Measurements from ENCODE around the gene NAT16. TPM values are rescaled to one million over a fixed set of nuclear protein-coding genes. Genes with fewer than 3 reads are reported as not detected.

NAT16 gene
- total and polyA plus RNA-seq, 9 of the 15 experiments (the other 6 are each of a cell fraction or from before 2014, with no cell fraction given): 0.04 TPM; not detected in 8

DNA sequence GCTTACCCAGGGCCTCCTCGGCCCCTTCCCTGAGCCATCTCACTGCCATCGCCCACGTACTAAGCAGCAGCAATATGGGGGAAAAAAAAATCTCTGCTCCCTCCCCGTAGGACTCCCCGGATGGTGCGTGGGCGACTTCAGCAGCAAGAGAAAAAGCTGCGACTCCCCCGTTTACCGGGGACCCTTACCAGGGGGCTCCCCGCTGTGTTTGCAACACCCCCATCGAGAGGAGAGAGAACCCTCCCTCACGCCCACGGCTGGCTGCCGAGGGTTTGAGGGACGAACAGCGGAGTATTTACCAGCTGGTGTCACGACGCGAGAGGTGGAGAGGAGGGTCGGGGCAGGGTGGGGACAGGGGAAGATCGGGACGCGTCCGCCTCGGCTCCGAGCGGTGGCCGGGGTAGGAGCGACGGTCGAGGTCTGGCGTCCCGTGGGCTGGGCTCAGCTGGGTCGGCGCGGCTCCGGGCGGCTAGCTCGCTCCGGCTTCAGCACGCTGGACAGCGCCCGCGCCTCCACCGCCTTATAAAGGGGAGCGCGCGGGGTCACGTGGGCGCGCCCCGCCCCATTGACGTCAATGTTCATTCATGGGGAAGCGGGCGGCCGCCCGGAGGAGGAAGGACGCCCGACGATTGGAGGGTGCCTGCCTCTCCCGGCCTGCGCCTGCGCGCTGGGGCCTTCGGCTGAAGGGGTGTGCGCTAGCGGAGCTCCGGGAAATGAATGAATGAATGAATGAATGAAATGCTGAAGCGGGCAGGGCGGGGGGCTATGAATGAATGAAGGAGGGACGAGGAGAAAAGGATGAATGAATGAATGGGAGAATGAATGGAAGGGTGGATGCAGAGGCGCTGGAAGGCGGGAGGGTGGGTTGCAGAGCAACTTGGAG lies 14.8 kb downstream of the NAT16 start, which contains the start of gene VGF (continued):
- TF ChIP-seq CC2D1A (IDR thresholded peaks at IDR 0.05) (no peak), SIX5 (IDR thresholded peaks at IDR 0.05; ENCODE audit: borderline replicate concordance in 1 of 2, insufficient read depth in 1 of 2, low read depth in 1 of 2, low read length in 2 of 2) (no peak), HSF4 (CRISPR knock-in tag; IDR thresholded peaks at IDR 0.05; ENCODE audit: borderline replicate concordance) (no peak), POLR3G (IDR thresholded peaks at IDR 0.05; ENCODE audit: extremely low read depth, insufficient read length, insufficient replicate concordance) (no peak), TCF7 (IDR thresholded peaks at IDR 0.05; ENCODE audit: borderline replicate concordance) (peak; percentile 22; the same call in 1 of the 2 replicates), CREBBP (IDR thresholded peaks at IDR 0.05; ENCODE audit: low read depth, low read length) (no peak), ZNF347 (CRISPR knock-in tag; IDR thresholded peaks at IDR 0.05; ENCODE audit: low read depth) (no peak), TCF3 (CRISPR knock-in tag; IDR thresholded peaks at IDR 0.05) (peak; percentile 49), NCOA2 (IDR thresholded peaks at IDR 0.05; ENCODE audit: partially characterized antibody in 2 of 2) (no peak), SRSF9 (IDR thresholded peaks at IDR 0.05; ENCODE audit: borderline replicate concordance, low read depth, low read length) (no peak)
- TF ChIP-seq, protein P1, sequence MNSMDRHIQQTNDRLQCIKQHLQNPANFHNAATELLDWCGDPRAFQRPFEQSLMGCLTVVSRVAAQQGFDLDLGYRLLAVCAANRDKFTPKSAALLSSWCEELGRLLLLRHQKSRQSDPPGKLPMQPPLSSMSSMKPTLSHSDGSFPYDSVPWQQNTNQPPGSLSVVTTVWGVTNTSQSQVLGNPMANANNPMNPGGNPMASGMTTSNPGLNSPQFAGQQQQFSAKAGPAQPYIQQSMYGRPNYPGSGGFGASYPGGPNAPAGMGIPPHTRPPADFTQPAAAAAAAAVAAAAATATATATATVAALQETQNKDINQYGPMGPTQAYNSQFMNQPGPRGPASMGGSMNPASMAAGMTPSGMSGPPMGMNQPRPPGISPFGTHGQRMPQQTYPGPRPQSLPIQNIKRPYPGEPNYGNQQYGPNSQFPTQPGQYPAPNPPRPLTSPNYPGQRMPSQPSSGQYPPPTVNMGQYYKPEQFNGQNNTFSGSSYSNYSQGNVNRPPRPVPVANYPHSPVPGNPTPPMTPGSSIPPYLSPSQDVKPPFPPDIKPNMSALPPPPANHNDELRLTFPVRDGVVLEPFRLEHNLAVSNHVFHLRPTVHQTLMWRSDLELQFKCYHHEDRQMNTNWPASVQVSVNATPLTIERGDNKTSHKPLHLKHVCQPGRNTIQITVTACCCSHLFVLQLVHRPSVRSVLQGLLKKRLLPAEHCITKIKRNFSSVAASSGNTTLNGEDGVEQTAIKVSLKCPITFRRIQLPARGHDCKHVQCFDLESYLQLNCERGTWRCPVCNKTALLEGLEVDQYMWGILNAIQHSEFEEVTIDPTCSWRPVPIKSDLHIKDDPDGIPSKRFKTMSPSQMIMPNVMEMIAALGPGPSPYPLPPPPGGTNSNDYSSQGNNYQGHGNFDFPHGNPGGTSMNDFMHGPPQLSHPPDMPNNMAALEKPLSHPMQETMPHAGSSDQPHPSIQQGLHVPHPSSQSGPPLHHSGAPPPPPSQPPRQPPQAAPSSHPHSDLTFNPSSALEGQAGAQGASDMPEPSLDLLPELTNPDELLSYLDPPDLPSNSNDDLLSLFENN (IDR thresholded peaks at IDR 0.05; ENCODE audit: low read depth in 2 of 2, low read length in 2 of 2): no peak
- TF ChIP-seq, protein P2, sequence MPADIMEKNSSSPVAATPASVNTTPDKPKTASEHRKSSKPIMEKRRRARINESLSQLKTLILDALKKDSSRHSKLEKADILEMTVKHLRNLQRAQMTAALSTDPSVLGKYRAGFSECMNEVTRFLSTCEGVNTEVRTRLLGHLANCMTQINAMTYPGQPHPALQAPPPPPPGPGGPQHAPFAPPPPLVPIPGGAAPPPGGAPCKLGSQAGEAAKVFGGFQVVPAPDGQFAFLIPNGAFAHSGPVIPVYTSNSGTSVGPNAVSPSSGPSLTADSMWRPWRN (IDR thresholded peaks at IDR 0.05; ENCODE audit: low read depth): no peak
- TF ChIP-seq, protein P3, sequence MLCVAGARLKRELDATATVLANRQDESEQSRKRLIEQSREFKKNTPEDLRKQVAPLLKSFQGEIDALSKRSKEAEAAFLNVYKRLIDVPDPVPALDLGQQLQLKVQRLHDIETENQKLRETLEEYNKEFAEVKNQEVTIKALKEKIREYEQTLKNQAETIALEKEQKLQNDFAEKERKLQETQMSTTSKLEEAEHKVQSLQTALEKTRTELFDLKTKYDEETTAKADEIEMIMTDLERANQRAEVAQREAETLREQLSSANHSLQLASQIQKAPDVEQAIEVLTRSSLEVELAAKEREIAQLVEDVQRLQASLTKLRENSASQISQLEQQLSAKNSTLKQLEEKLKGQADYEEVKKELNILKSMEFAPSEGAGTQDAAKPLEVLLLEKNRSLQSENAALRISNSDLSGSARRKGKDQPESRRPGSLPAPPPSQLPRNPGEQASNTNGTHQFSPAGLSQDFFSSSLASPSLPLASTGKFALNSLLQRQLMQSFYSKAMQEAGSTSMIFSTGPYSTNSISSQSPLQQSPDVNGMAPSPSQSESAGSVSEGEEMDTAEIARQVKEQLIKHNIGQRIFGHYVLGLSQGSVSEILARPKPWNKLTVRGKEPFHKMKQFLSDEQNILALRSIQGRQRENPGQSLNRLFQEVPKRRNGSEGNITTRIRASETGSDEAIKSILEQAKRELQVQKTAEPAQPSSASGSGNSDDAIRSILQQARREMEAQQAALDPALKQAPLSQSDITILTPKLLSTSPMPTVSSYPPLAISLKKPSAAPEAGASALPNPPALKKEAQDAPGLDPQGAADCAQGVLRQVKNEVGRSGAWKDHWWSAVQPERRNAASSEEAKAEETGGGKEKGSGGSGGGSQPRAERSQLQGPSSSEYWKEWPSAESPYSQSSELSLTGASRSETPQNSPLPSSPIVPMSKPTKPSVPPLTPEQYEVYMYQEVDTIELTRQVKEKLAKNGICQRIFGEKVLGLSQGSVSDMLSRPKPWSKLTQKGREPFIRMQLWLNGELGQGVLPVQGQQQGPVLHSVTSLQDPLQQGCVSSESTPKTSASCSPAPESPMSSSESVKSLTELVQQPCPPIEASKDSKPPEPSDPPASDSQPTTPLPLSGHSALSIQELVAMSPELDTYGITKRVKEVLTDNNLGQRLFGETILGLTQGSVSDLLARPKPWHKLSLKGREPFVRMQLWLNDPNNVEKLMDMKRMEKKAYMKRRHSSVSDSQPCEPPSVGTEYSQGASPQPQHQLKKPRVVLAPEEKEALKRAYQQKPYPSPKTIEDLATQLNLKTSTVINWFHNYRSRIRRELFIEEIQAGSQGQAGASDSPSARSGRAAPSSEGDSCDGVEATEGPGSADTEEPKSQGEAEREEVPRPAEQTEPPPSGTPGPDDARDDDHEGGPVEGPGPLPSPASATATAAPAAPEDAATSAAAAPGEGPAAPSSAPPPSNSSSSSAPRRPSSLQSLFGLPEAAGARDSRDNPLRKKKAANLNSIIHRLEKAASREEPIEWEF (CRISPR knock-in tag; IDR thresholded peaks at IDR 0.05): no peak
- TF ChIP-seq, protein P4, sequence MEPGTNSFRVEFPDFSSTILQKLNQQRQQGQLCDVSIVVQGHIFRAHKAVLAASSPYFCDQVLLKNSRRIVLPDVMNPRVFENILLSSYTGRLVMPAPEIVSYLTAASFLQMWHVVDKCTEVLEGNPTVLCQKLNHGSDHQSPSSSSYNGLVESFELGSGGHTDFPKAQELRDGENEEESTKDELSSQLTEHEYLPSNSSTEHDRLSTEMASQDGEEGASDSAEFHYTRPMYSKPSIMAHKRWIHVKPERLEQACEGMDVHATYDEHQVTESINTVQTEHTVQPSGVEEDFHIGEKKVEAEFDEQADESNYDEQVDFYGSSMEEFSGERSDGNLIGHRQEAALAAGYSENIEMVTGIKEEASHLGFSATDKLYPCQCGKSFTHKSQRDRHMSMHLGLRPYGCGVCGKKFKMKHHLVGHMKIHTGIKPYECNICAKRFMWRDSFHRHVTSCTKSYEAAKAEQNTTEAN (CRISPR knock-in tag; IDR thresholded peaks at IDR 0.05): peak; percentile 91
